Stimulated activated CD4-positive, alpha-beta T cell treated with anti-CD3 and anti-CD28 coated beads, TNF-alpha, amount 100 ng/mL, for 48 hours (primary cell): ENCODE measurements around the gene NEGR1.

Experiments used
- DNase-seq, 3 donors: peaks; one replicate each; pipeline ENCODE4 v3.0.0-alpha.2; 2020; ENCODE audit warnings: low read depth in 3 of 3

Gene NEGR1

GRCh38 chr1:71857862-71858261 is 424.5 kb downstream of the NEGR1 start:
- DNase-seq = no peak

GRCh38 chr1:71853360-71853759 is 429.0 kb downstream of the NEGR1 start:
- no peak for DNase-seq

GRCh38 chr1:71850936-71851335 is 431.4 kb downstream of the NEGR1 start:
- DNase-seq = no peak

GRCh38 chr1:71850515-71850914 is 431.8 kb downstream of the NEGR1 start:
- DNase-seq = no peak

- no peak for DNase-seq
These were observed 439.3 kb downstream of the NEGR1 start for GRCh38 chr1:71843012-71843411.

- DNase-seq = no peak
These were observed 442.5 kb downstream of the NEGR1 start for GRCh38 chr1:71839876-71840275.

- no peak for DNase-seq
These were observed 445.4 kb downstream of the NEGR1 start for GRCh38 chr1:71836904-71837303.

- no peak for DNase-seq
These were observed 446.9 kb downstream of the NEGR1 start for GRCh38 chr1:71835442-71835813.

GRCh38 chr1:71834601-71835441 is 447.5 kb downstream of the NEGR1 start:
- DNase-seq = no peak

- no peak for DNase-seq
These were observed 450.7 kb downstream of the NEGR1 start for GRCh38 chr1:71831646-71832045.

GRCh38 chr1:71829346-71829745 is 453.0 kb downstream of the NEGR1 start:
- no peak for DNase-seq

GRCh38 chr1:71828431-71829012 is 453.8 kb downstream of the NEGR1 start:
- DNase-seq = no peak

GRCh38 chr1:71823708-71824305 is 458.5 kb downstream of the NEGR1 start:
- no peak for DNase-seq

- DNase-seq = no peak
These were observed 465.3 kb downstream of the NEGR1 start for GRCh38 chr1:71817028-71817427.

GRCh38 chr1:71809085-71809484 is 473.3 kb downstream of the NEGR1 start:
- DNase-seq = no peak

- no peak for DNase-seq
These were observed 478.2 kb downstream of the NEGR1 start for GRCh38 chr1:71804140-71804539.

GRCh38 chr1:71796006-71796405 is 486.3 kb downstream of the NEGR1 start:
- DNase-seq = no peak

GRCh38 chr1:71792264-71792663 is 490.1 kb downstream of the NEGR1 start:
- no peak for DNase-seq

- no peak for DNase-seq
These were observed 494.2 kb downstream of the NEGR1 start for GRCh38 chr1:71788113-71788512.

GRCh38 chr1:71787699-71788098 is 494.6 kb downstream of the NEGR1 start:
- no peak for DNase-seq

GRCh38 chr1:71786218-71786617 is 496.1 kb downstream of the NEGR1 start:
- DNase-seq = no peak

GRCh38 chr1:71785450-71785849 is 496.9 kb downstream of the NEGR1 start:
- no peak for DNase-seq

- DNase-seq = no peak
These were observed 497.3 kb downstream of the NEGR1 start for GRCh38 chr1:71785000-71785399.
